Stimulated activated naive CD4-positive, alpha-beta T cell (primary cell): Measurements from ENCODE around the gene LIN52.
"Not testable (repeated sequence)": the region's sequence is repeated elsewhere in the genome, so short reads cannot be mapped to it uniquely, and the experiment has no call there.

Source experiments
- DNase-seq, 6 experiments: peaks; one replicate each; lab custom pipeline; 2025; lab: John Stamatoyannopoulos, UW

LIN52 gene

DNA sequence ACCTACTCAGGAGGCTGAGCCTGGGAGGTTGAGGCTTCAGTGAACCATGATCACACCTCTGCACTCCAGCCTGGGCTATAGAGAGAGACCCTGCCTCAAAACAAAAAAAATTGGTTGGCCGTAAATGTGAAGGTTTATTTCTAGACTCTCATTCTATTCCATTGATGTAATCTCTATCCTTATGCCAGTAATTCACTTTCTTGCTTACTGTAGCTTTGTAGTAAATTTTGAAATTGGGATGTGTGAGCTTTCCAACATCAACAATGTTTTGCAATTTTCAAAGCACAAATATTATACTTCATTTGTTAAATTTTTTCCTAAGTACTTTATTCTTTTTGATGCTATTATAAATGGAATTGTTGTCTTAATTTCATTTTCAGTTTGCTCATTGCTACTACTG lies 24.6 kb downstream of the LIN52 start:
- DNase-seq = no peak

GRCh38 chr14:74111395-74112216 lies 26.9 kb downstream of the LIN52 start:
- DNase-seq = peak in 3 of 6 experiments; percentile 12 to 36 (median 25)

- not testable (repeated sequence) for DNase-seq
Measured at GRCh38 chr14:74125487-74125886, 40.7 kb downstream of the LIN52 start.

GRCh38 chr14:74126315-74127013 lies 41.7 kb downstream of the LIN52 start:
- DNase-seq = no peak

DNA sequence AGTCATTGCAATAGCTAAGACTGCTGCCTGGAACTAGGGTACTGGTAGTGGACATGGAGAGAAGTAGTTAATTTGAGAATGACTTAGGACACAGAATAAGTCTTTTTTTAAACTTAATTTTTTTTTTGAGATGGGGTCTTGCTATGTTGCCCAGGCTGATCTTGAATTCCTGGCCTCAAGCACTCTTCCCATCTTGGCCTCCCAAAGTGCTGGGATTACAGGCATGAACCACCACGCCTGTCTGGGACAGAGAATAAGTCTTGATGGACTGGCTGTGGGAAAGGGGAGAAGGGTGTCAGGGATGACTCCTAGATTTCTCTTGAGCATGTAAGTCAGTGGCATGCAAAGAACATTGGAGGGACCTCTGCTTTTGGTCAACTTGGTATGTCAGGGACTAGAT lies 42.9 kb downstream of the LIN52 start:
- no peak for DNase-seq

DNA sequence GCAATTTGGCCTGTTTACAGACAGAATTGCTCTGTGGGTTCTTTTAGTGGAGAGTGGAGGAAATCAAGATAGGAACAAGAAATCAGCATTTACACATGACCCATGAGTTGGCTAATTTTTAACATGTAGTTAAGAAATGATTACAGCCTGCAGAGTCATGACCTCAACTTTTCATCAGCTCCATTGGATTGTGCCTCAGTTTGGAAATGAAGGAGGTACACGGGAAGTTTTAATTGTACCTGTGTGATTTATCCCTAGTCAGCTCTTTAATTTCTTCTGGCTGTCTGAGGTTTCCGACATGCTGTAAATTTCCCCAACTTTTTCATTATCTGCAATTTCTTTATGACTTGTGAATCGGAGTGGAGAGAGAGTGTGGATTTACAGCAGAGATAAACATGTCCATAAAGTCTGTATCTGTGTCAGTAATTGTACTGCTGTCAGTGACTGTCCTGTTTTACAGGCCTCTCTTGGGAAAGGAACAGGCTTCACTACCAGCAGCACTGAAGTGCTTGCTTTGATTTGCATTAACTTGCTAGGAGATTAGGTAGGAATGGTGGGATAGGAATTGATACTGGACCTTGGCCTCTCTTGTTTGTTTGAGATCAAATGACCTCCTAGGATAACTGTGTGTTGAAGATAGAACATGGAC lies 49.2 kb downstream of the LIN52 start:
- DNase-seq = no peak

DNA sequence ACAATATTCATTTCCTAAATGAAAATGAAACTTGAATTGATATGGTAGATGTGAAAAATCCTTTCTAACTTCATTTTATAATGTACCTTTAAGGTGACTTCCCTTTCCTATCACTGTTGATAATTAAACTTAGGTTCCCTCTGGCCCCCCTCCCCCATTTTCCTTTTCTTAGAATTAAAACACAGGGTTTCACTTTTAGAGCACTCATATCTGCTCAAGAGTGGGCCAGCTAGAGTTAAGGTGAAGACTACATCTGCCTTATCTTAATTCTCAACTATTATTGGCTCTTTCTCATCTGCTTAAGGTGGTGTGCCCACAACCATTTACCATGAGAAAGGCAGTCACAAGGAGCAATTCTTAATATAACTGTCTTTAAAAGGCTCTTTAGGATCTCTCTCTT lies 49.7 kb downstream of the LIN52 start:
- no peak for DNase-seq

GRCh38 chr14:74135426-74135825 lies 50.7 kb downstream of the LIN52 start:
- DNase-seq = no peak

GRCh38 chr14:74140374-74140850 lies 55.7 kb downstream of the LIN52 start:
- no peak for DNase-seq

GRCh38 chr14:74141703-74142102 lies 56.9 kb downstream of the LIN52 start:
- no peak for DNase-seq

DNA sequence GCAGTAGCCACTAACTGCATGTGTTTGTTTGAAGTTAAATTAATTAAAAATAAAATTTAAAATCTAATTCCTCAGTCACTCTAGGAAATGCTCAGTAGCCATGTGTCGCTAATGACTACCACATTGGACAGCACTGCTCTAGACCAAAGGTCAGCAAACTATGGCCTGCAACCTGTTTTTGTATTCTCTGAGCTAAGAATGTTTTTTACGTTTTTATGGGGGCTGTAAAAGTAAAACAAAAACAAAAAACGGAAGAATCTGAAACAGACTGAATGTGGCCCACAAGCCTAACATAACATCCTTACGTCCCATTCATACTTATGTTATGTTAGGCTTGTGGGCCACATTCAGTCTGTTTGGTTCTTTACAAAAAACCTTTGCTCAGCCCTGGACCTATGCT lies 57.8 kb downstream of the LIN52 start:
- DNase-seq = no peak

GRCh38 chr14:74144789-74145188 lies 60.0 kb downstream of the LIN52 start:
- no peak for DNase-seq

- no peak for DNase-seq
Measured at GRCh38 chr14:74147571-74147970, 62.8 kb downstream of the LIN52 start.

DNA sequence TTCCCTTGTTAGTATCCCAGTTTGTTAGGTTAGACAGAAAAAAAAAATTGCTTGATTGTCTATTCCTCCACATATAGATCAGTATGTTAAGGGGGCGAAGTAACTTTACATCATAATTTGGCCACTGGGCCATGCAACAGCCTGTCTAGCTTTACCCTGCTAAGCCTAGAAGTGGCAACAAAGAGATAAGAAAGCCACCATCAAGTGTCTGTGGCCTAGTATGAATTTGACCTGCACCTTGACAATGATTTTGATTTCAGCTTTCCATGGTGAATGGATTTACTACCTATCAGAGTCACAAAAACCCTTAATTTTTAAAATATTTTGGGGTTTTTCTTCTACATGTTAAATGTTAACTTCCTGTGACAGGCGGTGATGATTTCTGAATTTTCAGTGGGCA lies 63.9 kb downstream of the LIN52 start:
- no peak for DNase-seq

- no peak for DNase-seq
Measured at GRCh38 chr14:74155287-74155686, 70.5 kb downstream of the LIN52 start.

- DNase-seq = no peak
Measured at GRCh38 chr14:74155749-74156148, 71.0 kb downstream of the LIN52 start.

GRCh38 chr14:74160763-74161162 lies 76.0 kb downstream of the LIN52 start:
- no peak for DNase-seq

DNA sequence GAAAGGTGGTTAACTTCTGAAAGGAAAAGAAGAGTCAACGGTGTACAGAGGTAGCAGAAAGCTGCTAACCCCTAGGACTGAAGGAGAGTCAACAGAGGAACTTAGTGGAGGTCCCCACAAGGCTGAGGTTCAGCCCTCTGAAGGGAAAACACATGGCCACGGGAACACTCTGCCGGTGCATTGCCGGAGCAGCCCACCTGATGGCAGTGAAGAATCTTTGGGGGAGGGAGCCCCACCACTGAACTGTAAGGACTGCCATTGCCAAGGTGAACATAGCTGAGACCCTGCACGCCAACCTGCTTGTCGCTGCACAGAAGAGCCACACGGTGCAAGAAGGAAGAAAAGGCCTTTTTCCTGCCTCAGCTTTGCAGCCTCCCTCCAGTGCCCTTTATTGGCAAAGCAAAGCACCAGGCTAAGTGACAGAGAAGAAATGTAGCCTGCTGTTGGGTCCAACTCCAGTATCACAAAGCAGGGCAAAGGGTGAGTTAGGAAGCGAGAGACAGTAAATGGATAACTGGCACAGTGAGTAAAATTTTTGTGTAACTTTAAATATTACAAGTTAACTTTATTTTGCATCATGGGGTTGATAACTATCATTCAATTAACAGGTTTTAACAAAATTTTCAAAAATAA lies 76.9 kb downstream of the LIN52 start:
- no peak for DNase-seq

DNA sequence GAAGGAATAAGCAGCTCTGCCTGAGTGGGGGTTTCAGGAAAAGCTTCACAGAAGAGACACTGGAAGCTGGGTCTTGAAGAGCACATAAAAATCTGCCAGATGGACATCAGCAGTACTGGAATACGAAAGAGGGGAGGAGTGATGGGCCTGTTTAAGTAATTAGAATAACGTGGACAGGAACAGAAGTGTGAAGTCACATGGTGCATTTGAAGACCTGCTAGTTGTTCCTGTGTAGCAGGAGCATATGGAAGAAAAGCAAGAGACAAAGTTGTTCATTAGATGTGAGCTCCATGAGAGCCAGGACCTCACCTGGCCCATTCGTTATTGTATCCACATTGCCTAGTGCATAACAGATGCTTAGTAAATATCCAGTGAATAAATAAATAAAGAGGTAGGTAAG lies 85.2 kb downstream of the LIN52 start:
- DNase-seq = no peak

DNA sequence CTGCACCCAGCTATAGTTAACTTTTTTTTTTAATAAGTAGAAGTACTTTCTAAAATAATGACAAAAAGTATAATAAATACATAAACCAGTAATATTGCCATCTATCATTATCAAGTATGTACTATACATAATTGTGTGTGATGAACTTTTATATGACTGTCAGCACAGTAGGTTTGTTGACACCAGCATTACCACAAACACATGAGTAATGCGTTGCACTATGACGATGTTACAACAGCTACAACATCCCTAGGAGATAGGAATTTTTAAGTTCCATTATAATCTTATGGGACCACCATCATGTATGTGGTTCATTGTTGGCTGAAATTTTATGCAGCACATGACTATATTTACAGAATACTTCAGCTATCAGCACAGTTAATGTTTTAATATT lies 91.6 kb downstream of the LIN52 start:
- no peak for DNase-seq

GRCh38 chr14:74179856-74180255 lies 95.1 kb downstream of the LIN52 start:
- DNase-seq = no peak

DNA sequence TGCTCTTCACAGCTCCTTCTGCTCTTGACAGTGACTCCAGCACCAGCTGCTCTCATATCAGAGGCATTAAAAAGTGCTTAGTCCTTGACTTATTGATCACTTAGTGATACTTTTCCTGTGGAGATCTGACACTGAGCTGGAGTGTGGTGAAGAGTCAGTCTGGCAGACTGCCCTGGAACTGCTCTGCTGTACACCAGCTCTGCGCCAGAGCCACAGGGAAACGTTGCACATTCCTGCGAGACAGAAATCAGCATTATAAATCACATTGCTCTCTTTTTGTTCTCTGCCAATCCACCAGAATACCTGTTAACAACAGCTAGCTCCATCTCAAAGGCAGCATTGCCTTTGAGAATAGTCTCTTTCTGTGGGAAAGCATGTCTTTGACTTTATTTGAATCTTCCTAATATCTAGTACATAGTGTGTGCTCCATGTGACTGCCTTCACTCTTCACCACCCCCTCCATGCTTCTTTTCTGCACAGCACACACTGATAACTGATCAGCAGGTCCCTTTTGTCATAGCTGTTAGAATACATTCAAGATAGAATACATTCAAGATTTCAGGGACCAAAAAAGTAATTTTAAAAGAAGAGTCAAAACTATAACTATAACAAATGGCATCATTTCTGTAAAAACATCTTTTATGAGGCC lies 106.3 kb downstream of the LIN52 start:
- DNase-seq = no peak
